ENCODE data around the gene CDHR2.

CDHR2 gene

GRCh38 chr5:176507911-176508310 is 41.2 kb upstream of the CDHR2 start:
- no peak for TF ChIP-seq CTCF (conservative IDR thresholded peaks at IDR 0.05; ENCODE audit: low read depth, low read length)
- no peaks in the 10 kb centered on the region for H4K20me1 ChIP-seq (ENCODE audit: insufficient read depth)
- no peak overlapping the region for H2AFZ ChIP-seq (ENCODE audit: low read depth)
- no peak overlapping the region for H3K27ac ChIP-seq
- H3K4me2 ChIP-seq, result no peak overlapping the region
- H3K4me1 ChIP-seq (ENCODE audit: low read depth, poor library complexity, severe bottlenecking), result no peaks in the 10 kb centered on the region
- H3K4me3 ChIP-seq (IDR thresholded peaks at IDR 0.05; ENCODE audit: insufficient read depth, low read depth, low read length), result no peak overlapping the region
- no peaks in the 10 kb centered on the region for H3K36me3 ChIP-seq (ENCODE audit: insufficient read depth)
- H3K9ac ChIP-seq, result no peak overlapping the region
- H3K27me3 ChIP-seq (ENCODE audit: insufficient read depth, low read depth), result no peaks in the 10 kb centered on the region
- no peaks in the 10 kb centered on the region for H3K79me2 ChIP-seq (ENCODE audit: insufficient read depth, low read depth)

GRCh38 chr5:176508603-176509002 is 40.5 kb upstream of the CDHR2 start:
- H3K4me2 ChIP-seq, result no peak overlapping the region
- H4K20me1 ChIP-seq (ENCODE audit: insufficient read depth), result no peaks in the 10 kb centered on the region
- H3K79me2 ChIP-seq (ENCODE audit: insufficient read depth, low read depth), result no peaks in the 10 kb centered on the region
- no peak overlapping the region for H2AFZ ChIP-seq (ENCODE audit: low read depth)
- no peak overlapping the region for H3K9ac ChIP-seq
- H3K4me1 ChIP-seq (ENCODE audit: low read depth, poor library complexity, severe bottlenecking), result no peaks in the 10 kb centered on the region
- no peaks in the 10 kb centered on the region for H3K27me3 ChIP-seq (ENCODE audit: insufficient read depth, low read depth)
- no peak overlapping the region for H3K27ac ChIP-seq
- no peaks in the 10 kb centered on the region for H3K36me3 ChIP-seq (ENCODE audit: insufficient read depth)
- H3K4me3 ChIP-seq (IDR thresholded peaks at IDR 0.05; ENCODE audit: insufficient read depth, low read depth, low read length), result no peak overlapping the region
- TF ChIP-seq CTCF (conservative IDR thresholded peaks at IDR 0.05; ENCODE audit: low read depth, low read length), result no peak

GRCh38 chr5:176513788-176514187 is 35.4 kb upstream of the CDHR2 start:
- H3K27ac ChIP-seq, result no peak overlapping the region
- no peak overlapping the region for H3K4me3 ChIP-seq (IDR thresholded peaks at IDR 0.05; ENCODE audit: insufficient read depth, low read depth, low read length)
- H3K4me1 ChIP-seq (ENCODE audit: low read depth, poor library complexity, severe bottlenecking), result no peaks in the 10 kb centered on the region
- TF ChIP-seq CTCF (conservative IDR thresholded peaks at IDR 0.05; ENCODE audit: low read depth, low read length), result no peak
- no peaks in the 10 kb centered on the region for H3K79me2 ChIP-seq (ENCODE audit: insufficient read depth, low read depth)
- H4K20me1 ChIP-seq (ENCODE audit: insufficient read depth), result no peaks in the 10 kb centered on the region
- no peak overlapping the region for H3K4me2 ChIP-seq
- H3K9ac ChIP-seq, result no peak overlapping the region
- no peaks in the 10 kb centered on the region for H3K36me3 ChIP-seq (ENCODE audit: insufficient read depth)
- no peaks in the 10 kb centered on the region for H3K27me3 ChIP-seq (ENCODE audit: insufficient read depth, low read depth)
- no peak overlapping the region for H2AFZ ChIP-seq (ENCODE audit: low read depth)

- no peak overlapping the region for H2AFZ ChIP-seq (ENCODE audit: low read depth)
These were observed 34.7 kb upstream of the CDHR2 start for GRCh38 chr5:176514244-176514950.

More at GRCh38 chr5:176514244-176514950, 34.7 kb upstream of the CDHR2 start:
- no peaks in the 10 kb centered on the region for H3K79me2 ChIP-seq (ENCODE audit: insufficient read depth, low read depth)
- TF ChIP-seq CTCF (conservative IDR thresholded peaks at IDR 0.05; ENCODE audit: low read depth, low read length), result no peak
- no peak overlapping the region for H3K4me3 ChIP-seq (IDR thresholded peaks at IDR 0.05; ENCODE audit: insufficient read depth, low read depth, low read length)
- no peak overlapping the region for H3K9ac ChIP-seq
- no peak overlapping the region for H3K4me2 ChIP-seq
- no peak overlapping the region for H3K27ac ChIP-seq
- no peaks in the 10 kb centered on the region for H4K20me1 ChIP-seq (ENCODE audit: insufficient read depth)
- no peaks in the 10 kb centered on the region for H3K4me1 ChIP-seq (ENCODE audit: low read depth, poor library complexity, severe bottlenecking)
- H3K36me3 ChIP-seq (ENCODE audit: insufficient read depth), result no peaks in the 10 kb centered on the region
- no peaks in the 10 kb centered on the region for H3K27me3 ChIP-seq (ENCODE audit: insufficient read depth, low read depth)

Measured in KMS-11 (cell line).